Endodermal cell (in vitro differentiated cells): ENCODE data around the gene DNMT3A. TPM values are rescaled to one million over a fixed set of nuclear protein-coding genes. Genes with fewer than 3 reads are reported as not detected.

ENCODE experiments used
- DNase-seq: peaks from one replicate; pipeline ENCODE4 v3.0.0-alpha.2; 2017
- H3K27ac ChIP-seq: 2 replicates; pipeline ENCODE4 v1.5.1; 2013; ENCODE audit warnings: mild to moderate bottlenecking, low read depth, low read length, moderate library complexity
- H3K27me3 ChIP-seq: 2 replicates; pipeline ENCODE4 v1.6.1; 2013; ENCODE audit warnings: mild to moderate bottlenecking, low read length, moderate library complexity; ENCODE audit not compliant: insufficient read depth, control insufficient read depth, poor library complexity, severe bottlenecking
- H3K36me3 ChIP-seq: 2 replicates; pipeline ENCODE4 v1.7.0; 2013; ENCODE audit warnings: mild to moderate bottlenecking, low read length, moderate library complexity; ENCODE audit not compliant: control insufficient read depth, insufficient read depth
- H3K4me1 ChIP-seq: one replicate; pipeline ENCODE4 v1.7.0; 2013; ENCODE audit warnings: low read length; ENCODE audit not compliant: control insufficient read depth, insufficient read depth
- H3K4me3 ChIP-seq: 2 replicates; pipeline ENCODE4 v1.5.1; 2013; ENCODE audit warnings: mild to moderate bottlenecking, low read length, moderate library complexity
- H3K9ac ChIP-seq: 2 replicates; pipeline ENCODE4 v1.6.1; 2013; ENCODE audit warnings: mild to moderate bottlenecking, low read length, moderate library complexity; ENCODE audit not compliant: poor library complexity, severe bottlenecking; ENCODE audit errors: extremely low read depth
- H3K9me3 ChIP-seq: 2 replicates; pipeline ENCODE4 v1.6.1; 2013; ENCODE audit warnings: mild to moderate bottlenecking, low read length, moderate library complexity; ENCODE audit not compliant: control insufficient read depth
- H3K27ac Mint-ChIP-seq: 2 replicates; pipeline ENCODE4 v1.8.0; 2020; ENCODE audit warnings: mixed read lengths
- H3K27me3 Mint-ChIP-seq: 2 replicates; pipeline ENCODE4 v1.8.0; 2021; ENCODE audit warnings: mild to moderate bottlenecking, mixed read lengths; ENCODE audit not compliant: insufficient read depth
- H3K36me3 Mint-ChIP-seq: 2 replicates; pipeline ENCODE4 v1.8.0; 2020; ENCODE audit warnings: low read depth, mixed read lengths
- H3K4me1 Mint-ChIP-seq: 2 replicates; pipeline ENCODE4 v1.8.0; 2020; ENCODE audit warnings: mixed read lengths
- H3K4me3 Mint-ChIP-seq: 2 replicates; pipeline ENCODE4 v1.8.0; 2020; ENCODE audit warnings: mild to moderate bottlenecking, moderate library complexity, mixed read lengths
- H3K9me3 Mint-ChIP-seq: 2 replicates; pipeline ENCODE4 v1.8.0; 2020; ENCODE audit warnings: mild to moderate bottlenecking, mixed read lengths
- CTCF ChIP-seq: fragments of 200-600 bp; sonication (generic); conservative IDR thresholded peaks from 2 replicates; pipeline ENCODE4 v1.5.0; 2021; ENCODE audit warnings: antibody characterized with exemption, mild to moderate bottlenecking
- WGBS, 2 experiments: methylation state at CpG; one replicate each; pipeline versions ENCODE4 v1.1.5 to v1.1.7; 2013; ENCODE audit warnings: missing lambda C conversion rate in 2 of 2, mixed read lengths in 1 of 2; ENCODE audit not compliant: insufficient coverage in 1 of 2, insufficient read length in 1 of 2; 5-methylcytosine and 5-hydroxymethylcytosine counted together
- total RNA-seq, 2 donors: library from RNA; stranded (reverse); fragmentation: NEBNext Ultra II Directional in 1 of 2; extraction: Animal tissue kit (Norgen Biotek cat#: 25700) in 1 of 2; gene quantifications; 2 replicates in 1 of 2; 3 replicates in 1 of 2; pipeline ENCODE4 v1.2.1, GENCODE V29; 2021

DNMT3A gene
- total RNA-seq, 2 donors from 2014 or later, result 124 to 139 TPM

GRCh38 chr2:25331686-25332365 is 9.9 kb downstream of the DNMT3A start:
- H3K9me3 Mint-ChIP-seq, result peaks cover 6% of the 10 kb centered on the region
- no peak overlapping the region for H3K4me3 Mint-ChIP-seq
- peaks cover 5% of the 10 kb centered on the region for H3K4me1 ChIP-seq
- 90 to 91% methylated on average over 22 to 23 of the region's 23 CpGs for WGBS, 2 experiments
- no peak overlapping the region for H3K27ac Mint-ChIP-seq
- H3K36me3 ChIP-seq, result no peaks in the 10 kb centered on the region
- H3K27me3 Mint-ChIP-seq, result no peaks in the 10 kb centered on the region
- no peak overlapping the region for H3K9ac ChIP-seq
- H3K4me1 Mint-ChIP-seq, result peaks cover 7% of the 10 kb centered on the region
- H3K4me3 ChIP-seq, result no peak overlapping the region
- peaks cover 10% of the 10 kb centered on the region for H3K36me3 Mint-ChIP-seq
- TF ChIP-seq CTCF, result no peak
- no peak for DNase-seq
- H3K27ac ChIP-seq, result no peak overlapping the region
- H3K27me3 ChIP-seq, result no peaks in the 10 kb centered on the region
- peaks cover 4% of the 10 kb centered on the region for H3K9me3 ChIP-seq

- H3K9ac ChIP-seq, result no peak overlapping the region
- H3K4me1 ChIP-seq, result no peaks in the 10 kb centered on the region
- no peak for TF ChIP-seq CTCF
- H3K4me3 ChIP-seq, result no peak overlapping the region
- no peak overlapping the region for H3K4me3 Mint-ChIP-seq
- 96 to 100% methylated on average over 3 to 4 of the region's 4 CpGs for WGBS, 2 experiments
- H3K36me3 ChIP-seq, result no peaks in the 10 kb centered on the region
- DNase-seq, result no peak
- no peaks in the 10 kb centered on the region for H3K27me3 ChIP-seq
- no peaks in the 10 kb centered on the region for H3K4me1 Mint-ChIP-seq
- H3K36me3 Mint-ChIP-seq, result peaks cover 17% of the 10 kb centered on the region
- peaks cover 13% of the 10 kb centered on the region for H3K9me3 ChIP-seq
- peaks cover 13% of the 10 kb centered on the region for H3K9me3 Mint-ChIP-seq
- no peaks in the 10 kb centered on the region for H3K27me3 Mint-ChIP-seq
- no peak overlapping the region for H3K27ac Mint-ChIP-seq
- H3K27ac ChIP-seq, result no peak overlapping the region
These were observed 10.8 kb downstream of the DNMT3A start for GRCh38 chr2:25330937-25331336.

- no peak overlapping the region for H3K27ac Mint-ChIP-seq
- H3K9me3 Mint-ChIP-seq, result peaks cover 13% of the 10 kb centered on the region
- no peaks in the 10 kb centered on the region for H3K27me3 ChIP-seq
These were observed 11.5 kb downstream of the DNMT3A start for GRCh38 chr2:25330273-25330672.

More at GRCh38 chr2:25330273-25330672, 11.5 kb downstream of the DNMT3A start:
- no peak overlapping the region for H3K4me3 Mint-ChIP-seq
- Histone ChIP-seq H3K9ac (no peak overlapping the region), H3K4me3 (no peak overlapping the region), H3K36me3 (no peaks in the 10 kb centered on the region), H3K27ac (no peak overlapping the region), H3K4me1 (no peaks in the 10 kb centered on the region), H3K9me3 (peaks cover 14% of the 10 kb centered on the region)
- WGBS, 2 experiments, result 93% methylated on average over 5 to 10 of the region's 10 CpGs
- TF ChIP-seq CTCF, result no peak
- H3K4me1 Mint-ChIP-seq, result no peaks in the 10 kb centered on the region
- H3K36me3 Mint-ChIP-seq, result peaks cover 17% of the 10 kb centered on the region
- H3K27me3 Mint-ChIP-seq, result no peaks in the 10 kb centered on the region
- DNase-seq, result no peak
